ENCODE data around the gene BAZ2A. TPM values are rescaled to one million over a fixed set of nuclear protein-coding genes. Genes with fewer than 3 reads are reported as not detected.

Gene BAZ2A
- total RNA-seq, 2 donors from 2014 or later: 92.0 to 113 TPM

DNA sequence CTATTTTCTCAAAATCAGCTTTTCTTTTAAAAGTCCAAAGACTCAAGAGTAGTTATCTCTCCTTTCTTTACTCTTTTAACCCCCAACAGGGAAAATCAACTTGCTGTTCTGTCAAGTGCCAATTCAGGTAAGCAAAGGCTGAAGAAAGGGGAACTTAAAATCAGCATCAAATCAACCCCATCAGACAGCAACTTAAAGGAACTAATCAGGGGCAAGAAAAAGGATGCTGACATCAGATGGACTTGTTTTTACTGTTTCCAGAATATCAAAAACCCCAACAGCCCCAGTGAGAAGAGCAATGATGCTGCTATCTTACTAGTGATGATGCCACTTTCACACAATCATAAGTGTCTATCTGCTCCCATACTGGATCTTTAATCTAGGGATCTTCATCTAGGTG, 3.4 kb downstream of the BAZ2A start:
- no peaks in the 10 kb centered on the region for H3K9me3 Mint-ChIP-seq
- H3K27ac Mint-ChIP-seq: peak overlapping the region in 1 of 2 donors; percentile 46
- H3K36me3 Mint-ChIP-seq: peaks cover 11 to 40% of the 10 kb centered on the region in 2 donors
- DNase-seq (ENCODE audit: low spot score in 2 of 2) (no peak), ATAC-seq (no peak)

DNA sequence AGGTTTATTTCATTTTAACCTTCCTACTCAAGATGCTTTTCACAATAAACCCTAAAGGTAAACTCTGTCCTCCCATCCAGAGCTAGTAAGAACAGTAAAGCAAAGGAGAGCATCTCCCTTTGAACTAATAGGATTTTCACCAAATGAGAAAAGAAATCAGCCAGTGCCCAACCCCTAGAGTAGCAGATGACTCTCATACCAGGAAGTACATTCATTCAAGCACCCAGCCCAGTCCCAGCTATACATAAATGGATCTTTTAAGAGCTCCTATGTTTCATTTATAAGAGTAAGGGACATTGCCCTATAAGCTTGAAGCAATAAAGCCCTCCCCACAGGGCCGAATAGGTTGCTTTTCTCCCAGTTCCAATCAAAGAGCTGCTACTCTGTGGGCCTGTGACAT, 7.6 kb downstream of the BAZ2A start:
- ATAC-seq (peak; percentile 64 to 81), DNase-seq (ENCODE audit: low spot score in 2 of 2) (no peak)
- H3K36me3 Mint-ChIP-seq: peaks cover 0 to 22% of the 10 kb centered on the region in 2 donors
- no peaks in the 10 kb centered on the region for H3K9me3 Mint-ChIP-seq
- H3K27ac Mint-ChIP-seq: peak overlapping the region; percentile 23 to 53

DNA sequence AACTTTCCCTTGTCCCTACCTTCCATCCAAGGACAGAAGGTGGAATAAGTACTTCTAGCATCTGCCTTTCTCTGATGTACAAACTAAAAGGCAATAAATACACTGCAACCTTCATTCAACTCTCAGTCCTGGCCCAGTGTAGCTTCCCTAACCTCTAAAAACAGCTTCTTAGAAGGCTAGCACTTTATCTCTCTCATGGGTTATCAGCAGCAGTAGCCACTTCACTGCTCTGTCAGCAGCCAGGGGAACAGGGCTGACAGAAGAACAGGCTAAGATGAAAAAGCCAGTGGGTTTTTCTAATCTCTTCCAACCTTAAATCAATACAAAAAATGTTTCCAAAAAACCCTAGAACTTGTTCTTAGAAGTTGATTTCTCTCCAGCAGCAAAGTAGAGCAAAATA, 13.2 kb downstream of the BAZ2A start:
- Mint-ChIP-seq H3K36me3 (peaks cover 8 to 9% of the 10 kb centered on the region in 2 donors), H3K27ac (peak overlapping the region; percentile 52 to 80), H3K9me3 (no peaks in the 10 kb centered on the region)
- no peak for DNase-seq (ENCODE audit: low spot score in 2 of 2)
- no peak for ATAC-seq

- DNase-seq (ENCODE audit: low spot score in 2 of 2): no peak
- no peaks in the 10 kb centered on the region for H3K9me3 Mint-ChIP-seq
- H3K36me3 Mint-ChIP-seq: peaks cover 9 to 13% of the 10 kb centered on the region in 2 donors
- H3K27ac Mint-ChIP-seq: peak overlapping the region in 1 of 2 donors; percentile 52
- no peak for ATAC-seq
These were observed 13.9 kb downstream of the BAZ2A start for GRCh38 chr12:56616244-56616643.

- ATAC-seq (no peak), DNase-seq (ENCODE audit: low spot score in 2 of 2) (no peak)
- H3K27ac Mint-ChIP-seq: peak overlapping the region in 1 of 2 donors; percentile 4
- H3K36me3 Mint-ChIP-seq: peaks cover 9 to 13% of the 10 kb centered on the region in 2 donors
- H3K9me3 Mint-ChIP-seq: no peaks in the 10 kb centered on the region
These were observed 15.5 kb downstream of the BAZ2A start for GRCh38 chr12:56614627-56615026.

GRCh38 chr12:56604355-56604754, 25.8 kb downstream of the BAZ2A start:
- ATAC-seq: no peak
- DNase-seq (ENCODE audit: low spot score in 2 of 2): no peak
- peaks cover 7 to 21% of the 10 kb centered on the region in 2 donors for H3K36me3 Mint-ChIP-seq
- H3K27ac Mint-ChIP-seq: peak overlapping the region in 1 of 2 donors; percentile 26
- no peaks in the 10 kb centered on the region for H3K9me3 Mint-ChIP-seq

DNA sequence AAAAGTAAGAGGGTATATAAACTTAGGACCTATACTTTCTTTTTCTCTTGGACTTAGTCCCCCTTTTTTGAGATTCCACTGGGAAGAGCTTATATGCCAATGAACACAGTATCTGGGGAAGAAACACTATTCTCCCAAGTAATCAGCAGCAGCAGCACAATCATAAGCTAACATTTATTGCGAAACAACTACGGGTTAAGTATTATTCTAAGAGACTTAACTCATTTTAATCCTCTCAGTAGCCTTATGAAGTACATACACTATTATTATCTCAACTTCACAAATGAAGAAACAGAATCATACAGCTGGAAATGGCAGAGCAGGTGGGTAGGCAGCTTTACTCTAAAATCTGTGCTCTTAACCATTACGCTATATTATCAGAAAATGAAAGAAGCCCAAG, 27.9 kb downstream of the BAZ2A start:
- H3K9me3 Mint-ChIP-seq: no peaks in the 10 kb centered on the region
- DNase-seq (ENCODE audit: low spot score in 2 of 2) (no peak), ATAC-seq (no peak)
- H3K36me3 Mint-ChIP-seq: peaks cover 14 to 21% of the 10 kb centered on the region in 2 donors
- H3K27ac Mint-ChIP-seq: peak overlapping the region; percentile 6 to 67

DNA sequence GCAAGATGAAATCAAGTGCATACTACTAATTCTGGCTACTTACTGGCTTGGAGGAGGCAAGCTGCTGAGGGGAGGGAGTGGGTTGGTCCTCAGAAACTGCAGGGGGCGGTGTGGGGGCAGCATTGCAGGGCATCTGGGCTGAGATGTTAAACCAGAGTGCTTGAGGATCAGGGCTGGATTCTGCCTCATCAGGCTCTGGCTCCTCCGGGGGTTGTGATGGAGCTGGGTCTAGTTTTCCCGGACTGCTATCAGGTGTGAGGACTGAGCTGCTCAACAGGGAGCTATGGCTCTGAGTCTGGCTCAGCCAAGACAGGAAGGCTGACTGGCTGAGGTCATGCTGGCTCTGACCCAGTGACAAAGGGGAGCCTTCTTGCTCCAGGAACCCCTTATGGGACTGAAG, 28.6 kb downstream of the BAZ2A start:
- H3K9me3 Mint-ChIP-seq: no peaks in the 10 kb centered on the region
- ATAC-seq (peak; percentile 29 to 51), DNase-seq (ENCODE audit: low spot score in 2 of 2) (no peak)
- peak overlapping the region; percentile 67 to 87 for H3K27ac Mint-ChIP-seq
- H3K36me3 Mint-ChIP-seq: peaks cover 14 to 21% of the 10 kb centered on the region in 2 donors

DNA sequence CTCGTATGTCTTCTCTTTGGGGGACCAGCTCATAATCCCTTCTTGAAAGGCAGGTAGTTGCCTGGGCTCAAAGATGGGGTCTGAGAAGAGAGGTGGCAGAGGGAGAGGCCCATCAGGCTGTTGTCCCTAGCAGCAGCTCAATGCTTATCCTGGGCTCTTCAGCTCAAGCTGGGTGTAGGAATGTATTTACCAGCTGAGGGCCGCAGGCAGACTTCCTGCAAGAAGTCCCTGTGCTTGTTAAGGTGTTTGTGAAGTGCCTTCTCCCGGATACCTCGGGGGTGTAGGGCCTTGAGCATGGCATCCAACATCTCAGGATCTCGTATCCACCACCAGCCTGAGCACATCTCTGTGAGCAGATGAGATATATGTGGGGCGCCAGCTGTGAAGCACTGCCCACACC, 29.4 kb downstream of the BAZ2A start:
- Mint-ChIP-seq H3K27ac (peak overlapping the region; percentile 67 to 87), H3K36me3 (peaks cover 10 to 16% of the 10 kb centered on the region in 2 donors), H3K9me3 (no peaks in the 10 kb centered on the region)
- DNase-seq (ENCODE audit: low spot score in 2 of 2): no peak
- ATAC-seq: no peak

- ATAC-seq (no peak), DNase-seq (ENCODE audit: low spot score in 2 of 2) (no peak)
- no peaks in the 10 kb centered on the region for H3K9me3 Mint-ChIP-seq
- H3K36me3 Mint-ChIP-seq: peaks cover 7 to 14% of the 10 kb centered on the region in 2 donors
- H3K27ac Mint-ChIP-seq: no peak overlapping the region
These were observed 30.3 kb downstream of the BAZ2A start for GRCh38 chr12:56599797-56600196.

DNA sequence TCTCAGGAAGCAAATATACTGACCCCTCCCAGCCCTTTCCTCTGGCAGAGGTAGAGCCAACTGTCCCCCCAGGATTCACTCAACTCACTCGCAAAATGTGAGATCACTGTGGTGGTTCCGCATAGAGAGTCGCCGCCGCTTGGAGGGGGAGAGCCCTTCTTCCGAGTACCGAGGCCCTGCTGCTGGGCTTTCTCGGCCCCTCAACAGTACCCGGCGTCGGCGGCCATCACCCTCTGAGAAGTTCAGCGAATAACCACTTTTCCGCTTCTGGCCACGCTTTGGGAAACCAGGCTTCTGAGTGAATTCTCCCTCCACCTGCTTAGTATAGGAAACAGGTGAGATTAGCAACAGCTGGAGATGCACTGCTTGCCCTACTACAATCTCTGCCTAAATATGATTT, 31.1 kb downstream of the BAZ2A start:
- peaks cover 7 to 8% of the 10 kb centered on the region in 2 donors for H3K36me3 Mint-ChIP-seq
- H3K27ac Mint-ChIP-seq: no peak overlapping the region
- DNase-seq (ENCODE audit: low spot score in 2 of 2): no peak
- no peak for ATAC-seq
- H3K9me3 Mint-ChIP-seq: no peaks in the 10 kb centered on the region

- Mint-ChIP-seq H3K36me3 (peaks cover 7 to 8% of the 10 kb centered on the region in 2 donors), H3K9me3 (no peaks in the 10 kb centered on the region), H3K27ac (peak overlapping the region; percentile 11 to 85)
- ATAC-seq (no peak), DNase-seq (ENCODE audit: low spot score in 2 of 2) (no peak)
These were observed 33.3 kb downstream of the BAZ2A start for GRCh38 chr12:56596815-56597214.

- no peaks in the 10 kb centered on the region for H3K9me3 Mint-ChIP-seq
- H3K36me3 Mint-ChIP-seq: peaks cover 0 to 7% of the 10 kb centered on the region in 2 donors
- no peak overlapping the region for H3K27ac Mint-ChIP-seq
- peak in 1 of 2 donors; percentile 69 for DNase-seq (ENCODE audit: low spot score in 2 of 2)
- peak; percentile 51 to 58 for ATAC-seq
These were observed 36.1 kb downstream of the BAZ2A start for GRCh38 chr12:56593909-56594621.

GRCh38 chr12:56591961-56592360, 38.2 kb downstream of the BAZ2A start:
- Mint-ChIP-seq H3K9me3 (no peaks in the 10 kb centered on the region), H3K36me3 (no peaks in the 10 kb centered on the region), H3K27ac (no peak overlapping the region)
- no peak for DNase-seq (ENCODE audit: low spot score in 2 of 2)
- ATAC-seq: no peak

- Mint-ChIP-seq H3K36me3 (no peaks in the 10 kb centered on the region), H3K27ac (peak overlapping the region in 1 of 2 donors; percentile 19), H3K9me3 (no peaks in the 10 kb centered on the region)
- DNase-seq (ENCODE audit: low spot score in 2 of 2) (no peak), ATAC-seq (no peak)
These were observed 39.0 kb downstream of the BAZ2A start for GRCh38 chr12:56591126-56591525.

GRCh38 chr12:56590237-56590830, 39.8 kb downstream of the BAZ2A start:
- Mint-ChIP-seq H3K36me3 (no peaks in the 10 kb centered on the region), H3K27ac (no peak overlapping the region), H3K9me3 (no peaks in the 10 kb centered on the region)
- no peak for DNase-seq (ENCODE audit: low spot score in 2 of 2)
- peak; percentile 66 to 75 for ATAC-seq

DNA sequence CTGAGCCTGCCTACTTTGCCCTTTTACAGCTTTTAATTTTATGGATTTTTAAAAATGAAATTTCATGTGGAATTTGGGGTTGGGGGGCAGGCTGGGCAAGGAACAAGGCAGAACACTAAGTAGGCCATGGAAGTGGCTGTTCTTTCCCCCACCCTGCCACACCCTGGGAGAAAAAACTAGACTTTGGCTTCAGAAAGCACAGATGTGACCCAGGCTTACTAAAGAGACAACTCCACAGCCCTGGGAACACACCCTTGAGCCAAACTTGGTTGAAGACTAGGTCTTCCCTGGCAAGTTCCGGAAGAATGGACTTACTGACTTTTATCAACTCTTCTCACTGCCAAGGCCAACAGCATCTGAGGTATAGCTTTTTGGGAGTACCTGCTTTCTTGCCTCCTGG, 40.3 kb downstream of the BAZ2A start:
- ATAC-seq: no peak
- no peaks in the 10 kb centered on the region for H3K36me3 Mint-ChIP-seq
- H3K9me3 Mint-ChIP-seq: no peaks in the 10 kb centered on the region
- no peak overlapping the region for H3K27ac Mint-ChIP-seq
- no peak for DNase-seq (ENCODE audit: low spot score in 2 of 2)

GRCh38 chr12:56585098-56585497, 45.0 kb downstream of the BAZ2A start:
- Mint-ChIP-seq H3K27ac (no peak overlapping the region), H3K9me3 (no peaks in the 10 kb centered on the region), H3K36me3 (no peaks in the 10 kb centered on the region)
- DNase-seq (ENCODE audit: low spot score in 2 of 2): no peak
- no peak for ATAC-seq

Measured in activated naive CD4-positive, alpha-beta T cell treated with anti-CD3 and anti-CD28 coated beads, Interleukin-2, amount 50 U/mL, for 72 hours (primary cell).